HG02943 (cell line): ENCODE data around the gene UBXN6.
A peak's percentile ranks its signal among the peaks of the same experiment; 100 is the strongest.

ENCODE experiments used
- ATAC-seq: cut with Tn5 transposase; IDR thresholded peaks from one replicate; pipeline ENCODE4 v1.9.1; 2021; ENCODE audit warnings: mild to moderate bottlenecking, low read depth, moderate library complexity; ENCODE audit not compliant: unreplicated experiment

Gene UBXN6

GRCh38 chr19:4464815-4465581 is 7.4 kb upstream of the UBXN6 start:
- ATAC-seq, result no peak

DNA sequence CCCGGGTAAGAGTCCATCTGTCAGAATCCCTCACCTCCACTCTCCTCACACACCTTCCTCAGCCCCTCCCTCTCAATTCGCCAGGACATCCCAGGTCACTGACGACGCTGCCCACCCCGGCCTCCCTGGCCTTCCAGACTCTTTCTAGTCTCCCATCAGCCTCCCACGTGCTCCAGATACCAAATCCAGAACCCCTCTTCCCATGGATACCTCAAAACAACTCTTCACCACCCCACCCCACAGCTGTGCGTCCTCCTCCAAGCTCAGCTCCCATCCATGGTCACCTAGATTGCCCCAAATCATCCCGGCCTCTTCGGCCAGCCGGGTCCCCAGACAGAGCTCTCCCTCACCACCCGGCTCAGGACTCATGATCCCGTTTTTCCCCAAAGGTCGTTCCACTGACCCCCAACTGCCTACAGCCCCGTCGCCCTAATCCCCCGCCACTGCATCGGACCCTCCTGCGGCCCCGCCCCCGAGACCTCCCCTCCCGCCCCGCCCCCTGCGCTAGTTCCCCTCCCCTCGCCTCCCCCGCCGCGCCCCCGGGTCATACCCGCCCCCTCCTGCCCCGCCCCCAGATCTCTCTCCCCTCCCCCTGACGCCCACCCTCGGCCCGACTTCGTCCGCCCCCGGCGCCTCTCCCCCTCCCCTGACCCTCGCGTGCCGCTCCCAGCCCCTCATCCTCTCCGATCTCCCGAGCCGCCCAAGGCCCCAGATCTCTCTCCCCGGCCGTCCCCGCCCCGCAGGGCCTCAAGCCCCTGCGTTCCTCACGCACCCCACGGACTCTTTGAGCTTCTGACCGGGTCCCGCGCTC is 546 bp downstream of the UBXN6 start:
- ATAC-seq, result peak; percentile 7

DNA sequence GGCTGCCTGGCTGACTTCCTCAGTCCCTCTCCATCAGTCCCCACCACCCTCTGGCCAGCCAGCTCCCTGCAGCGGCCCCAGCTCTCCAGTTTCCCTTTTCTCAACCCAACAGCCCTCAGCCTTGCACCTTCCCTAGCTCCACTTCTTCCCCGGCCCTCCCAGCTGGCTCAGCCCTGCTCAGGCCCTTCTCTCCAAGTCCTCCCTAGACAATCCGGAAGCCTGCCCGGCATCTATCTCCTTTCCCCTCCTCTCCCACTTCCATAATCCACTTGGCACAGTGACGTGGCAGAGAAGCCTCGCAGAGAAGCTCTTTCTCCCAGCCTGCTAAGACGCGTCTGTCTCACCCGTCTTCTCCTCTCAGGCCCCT is 1.1 kb downstream of the UBXN6 start:
- no peak for ATAC-seq

DNA sequence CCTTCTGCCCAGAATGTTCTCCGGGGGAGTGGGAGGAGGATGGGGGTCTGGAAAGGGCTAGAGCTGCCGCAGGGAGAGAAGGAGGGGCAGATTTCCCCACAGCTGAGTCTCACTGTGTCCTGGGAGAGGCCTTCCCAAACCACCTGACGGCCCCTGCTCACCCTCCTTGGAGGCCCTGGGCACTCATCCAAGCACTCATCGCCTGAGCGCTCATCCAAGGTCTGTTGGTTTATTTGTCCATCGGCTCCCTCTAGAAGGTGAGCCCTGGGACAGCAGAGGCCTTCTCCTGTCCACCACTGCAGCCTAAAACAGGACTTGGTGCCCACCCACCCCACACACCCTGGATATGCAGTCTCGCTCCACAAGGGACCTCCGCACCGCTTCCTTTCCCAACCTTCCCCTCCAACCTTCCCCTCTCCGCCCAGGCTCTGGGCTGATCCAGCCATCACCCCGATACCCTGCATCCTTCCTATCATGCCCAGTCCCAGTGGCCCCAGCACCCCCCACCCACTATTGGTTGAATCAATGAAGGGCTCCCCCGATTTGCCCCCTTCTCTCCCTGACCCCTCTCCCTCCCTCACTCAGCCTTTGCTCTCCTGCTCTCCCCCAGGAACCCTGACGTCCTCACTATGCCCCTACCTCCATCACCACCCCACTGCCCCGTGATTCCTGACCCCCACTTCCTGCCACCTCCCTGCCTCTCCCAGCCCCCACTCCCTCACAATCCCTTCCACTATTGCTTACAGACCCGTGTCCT is 1.7 kb downstream of the UBXN6 start:
- ATAC-seq, result no peak

GRCh38 chr19:4454747-4455718 is 2.6 kb downstream of the UBXN6 start:
- ATAC-seq, result no peak

- no peak for ATAC-seq
These were observed 4.1 kb downstream of the UBXN6 start for GRCh38 chr19:4453232-4454179.

DNA sequence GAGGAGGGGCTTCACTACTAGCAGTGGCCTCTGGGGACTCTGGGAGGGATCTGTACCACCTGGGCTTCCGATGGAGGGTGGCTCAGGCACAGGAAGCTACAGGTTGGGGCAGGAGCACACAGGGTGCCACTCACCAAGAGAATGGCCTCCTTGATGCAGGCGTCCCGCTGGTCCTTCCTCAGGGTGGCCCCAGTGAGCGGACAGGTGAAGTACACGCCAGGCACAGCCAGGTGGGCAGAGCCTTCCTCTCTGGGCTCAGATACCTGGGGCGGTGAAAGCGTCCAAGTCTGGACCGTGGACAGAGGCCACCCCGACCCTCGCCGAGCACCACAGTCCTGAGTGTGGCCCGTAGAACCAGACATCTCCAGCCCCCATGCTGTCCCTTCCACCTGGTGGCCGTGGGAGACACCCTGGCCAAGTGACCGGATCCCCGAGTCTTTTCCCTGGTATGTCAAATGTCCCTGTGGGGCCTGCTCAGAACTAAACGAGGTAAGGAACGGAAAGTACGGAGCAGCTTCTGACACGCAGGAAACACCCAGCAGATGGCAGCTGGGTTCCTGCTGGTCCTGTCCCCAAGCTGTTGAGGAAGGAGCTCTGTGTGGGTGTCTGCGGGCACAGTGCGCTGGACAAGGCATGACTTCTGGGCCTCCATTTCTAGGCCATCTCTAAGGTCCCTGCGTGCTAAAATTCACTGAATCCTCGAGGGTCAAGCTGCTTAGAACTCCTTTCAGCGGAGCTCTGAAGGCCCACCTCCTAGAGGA is 5.2 kb downstream of the UBXN6 start:
- no peak for ATAC-seq

GRCh38 chr19:4449639-4450028 is 8.0 kb downstream of the UBXN6 start:
- no peak for ATAC-seq

- ATAC-seq, result no peak
These were observed 8.5 kb downstream of the UBXN6 start for GRCh38 chr19:4449022-4449638.

DNA sequence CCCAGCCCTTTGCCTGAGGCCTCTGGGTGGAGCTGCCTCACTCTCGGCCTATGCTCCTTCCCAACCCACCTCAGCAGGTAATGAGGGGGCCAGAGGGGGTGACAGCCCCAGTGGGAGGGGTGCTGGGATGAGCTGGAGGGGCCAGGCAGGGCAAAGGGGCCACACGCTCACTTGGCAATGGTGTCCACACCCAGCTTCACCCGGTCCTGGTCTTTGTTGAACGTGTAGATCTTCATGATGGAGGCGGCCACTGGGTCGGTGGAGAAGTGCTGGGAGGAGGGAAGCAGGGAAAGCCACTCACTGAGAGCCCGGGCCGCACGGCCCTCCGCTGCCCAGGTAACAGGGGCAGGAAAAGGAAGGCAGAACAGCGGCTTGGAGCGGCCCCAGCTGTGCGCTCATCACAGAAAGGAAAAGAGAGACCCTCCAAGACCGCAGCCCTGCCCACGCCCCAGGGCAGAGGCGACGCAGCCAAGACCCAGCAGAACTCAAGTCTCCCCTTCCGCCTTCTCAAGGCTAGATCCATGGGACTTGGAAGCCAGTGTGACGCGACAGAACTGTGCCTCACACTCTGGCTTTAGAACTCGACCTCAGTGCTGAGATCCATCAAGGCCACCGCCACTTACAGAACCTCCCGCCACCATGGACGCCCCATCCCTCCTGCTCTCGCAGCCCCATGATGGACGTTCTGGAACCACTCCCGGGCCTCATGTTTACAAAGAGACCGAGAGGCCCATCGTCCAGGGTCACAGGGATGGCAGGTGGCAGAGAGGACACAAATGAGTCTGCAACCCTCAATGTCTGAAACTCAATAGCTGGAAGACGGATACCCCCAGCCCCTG is 9.2 kb downstream of the UBXN6 start:
- ATAC-seq, result no peak

- no peak for ATAC-seq
These were observed 10.1 kb downstream of the UBXN6 start for GRCh38 chr19:4447327-4448146.

GRCh38 chr19:4446704-4447200 is 10.8 kb downstream of the UBXN6 start:
- ATAC-seq, result no peak

- no peak for ATAC-seq
These were observed 11.5 kb downstream of the UBXN6 start for GRCh38 chr19:4445963-4446703.

GRCh38 chr19:4444765-4445741 is 12.5 kb downstream of the UBXN6 start:
- no peak for ATAC-seq
